ENCODE data around the gene SELENOW. TPM values are rescaled to one million over a fixed set of nuclear protein-coding genes. Genes with fewer than 3 reads are reported as not detected.

The SELENOW gene
- total and polyA plus RNA-seq, 2 of the 4 experiments (the other 2 are of a cell fraction): 61.3 to 217 TPM

GRCh38 chr19:47755065-47755761, 23.3 kb upstream of the SELENOW start:
- Histone ChIP-seq H3K27ac (ENCODE audit: insufficient read depth, low read length) (no peak overlapping the region), H3K9me1 (ENCODE audit: insufficient read depth, low read length) (no peaks in the 10 kb centered on the region), H2AFZ (replicated peaks; ENCODE audit: low read length, poor library complexity) (no peak overlapping the region), H3K9me3 (ENCODE audit: control insufficient read depth, insufficient read depth, low read length) (no peaks in the 10 kb centered on the region), H3K4me2 (ENCODE audit: low read depth, low read length) (no peak overlapping the region), H4K5ac (ENCODE audit: low read depth, low read length) (no peak overlapping the region), H4K20me1 (ENCODE audit: insufficient read depth, low read length) (peaks cover 12% of the 10 kb centered on the region), H4K8ac (ENCODE audit: low read depth in 2 of 2, low read length in 2 of 2) (no peak overlapping the region), H3K18ac (ENCODE audit: low read depth, low read length) (no peak overlapping the region), H3K27me3 (ENCODE audit: control insufficient read depth, insufficient read depth, low read length) (no peaks in the 10 kb centered on the region), H3K23ac (ENCODE audit: low read depth, low read length) (no peak overlapping the region), H2BK5ac (ENCODE audit: low read depth, low read length, poor library complexity, severe bottlenecking) (no peak overlapping the region), H3K4me3 (ENCODE audit: insufficient read depth, low read depth, low read length) (no peak overlapping the region), H3K4me1 (ENCODE audit: control insufficient read depth, insufficient read depth, low read length) (no peaks in the 10 kb centered on the region), H3K4ac (ENCODE audit: low read depth, low read length) (no peak overlapping the region), H4K91ac (ENCODE audit: insufficient read depth, low read depth, low read length) (no peak overlapping the region), H3K9ac (ENCODE audit: low read depth, low read length) (no peak overlapping the region), H3K56ac (ENCODE audit: extremely low read depth, insufficient read depth, low read length) (no peak overlapping the region), H2BK20ac (ENCODE audit: low read depth, low read length) (no peak overlapping the region), H3K79me1 (ENCODE audit: low read depth in 1 of 2, low read length in 2 of 2) (peaks cover 7 to 9% of the 10 kb centered on the region in 2 experiments; a peak in 2 of 4 replicates), H2BK15ac (ENCODE audit: low read depth, low read length) (no peak overlapping the region), H3K36me3 (ENCODE audit: control insufficient read depth, insufficient read depth, low read length) (peaks cover 79% of the 10 kb centered on the region), H3K14ac (replicated peaks; ENCODE audit: low read depth, low read length) (no peak overlapping the region), H2BK120ac (ENCODE audit: low read depth, low read length) (no peak overlapping the region), H2AK5ac (ENCODE audit: low read depth, low read length) (no peak overlapping the region), H2AK9ac (replicated peaks; ENCODE audit: low read depth, low read length, poor library complexity) (no peak overlapping the region)
- in situ Hi-C loops (cut with MboI; ENCODE audit: low sequenced_read_pairs) (no loop called here), intact Hi-C loops (cut with micrococcal nuclease) (no loop called here), dilution Hi-C loops (cut with HindIII; ENCODE audit: low sequenced_read_pairs, unreplicated experiment) (no loop called here)
- DNase-seq (no peak), ATAC-seq (ENCODE audit: low read depth) (no peak)
- POLR2A ChIA-PET (ENCODE audit: unreplicated experiment): no interaction called here
- 100% methylated on average over 4 of the region's 36 CpGs; no CpG with 5 or more reads in 1 of the 2 experiments for WGBS, 2 experiments (ENCODE audit: extremely low coverage in 2 of 2, insufficient read length in 1 of 2)
- CTCF ChIA-PET: no interaction called here
- no TSS peak for BruUV-seq (replicated peaks)
- TF ChIP-seq FOS (IDR thresholded peaks at IDR 0.05; ENCODE audit: low read depth, low read length) (no peak), RAD21 (IDR thresholded peaks at IDR 0.05; ENCODE audit: low read length) (no peak), CEBPB (IDR thresholded peaks at IDR 0.05; ENCODE audit: low read depth, low read length) (no peak), MXI1 (IDR thresholded peaks at IDR 0.05; ENCODE audit: borderline replicate concordance, low read depth, low read length) (no peak)
- TF ChIP-seq, protein P1, sequence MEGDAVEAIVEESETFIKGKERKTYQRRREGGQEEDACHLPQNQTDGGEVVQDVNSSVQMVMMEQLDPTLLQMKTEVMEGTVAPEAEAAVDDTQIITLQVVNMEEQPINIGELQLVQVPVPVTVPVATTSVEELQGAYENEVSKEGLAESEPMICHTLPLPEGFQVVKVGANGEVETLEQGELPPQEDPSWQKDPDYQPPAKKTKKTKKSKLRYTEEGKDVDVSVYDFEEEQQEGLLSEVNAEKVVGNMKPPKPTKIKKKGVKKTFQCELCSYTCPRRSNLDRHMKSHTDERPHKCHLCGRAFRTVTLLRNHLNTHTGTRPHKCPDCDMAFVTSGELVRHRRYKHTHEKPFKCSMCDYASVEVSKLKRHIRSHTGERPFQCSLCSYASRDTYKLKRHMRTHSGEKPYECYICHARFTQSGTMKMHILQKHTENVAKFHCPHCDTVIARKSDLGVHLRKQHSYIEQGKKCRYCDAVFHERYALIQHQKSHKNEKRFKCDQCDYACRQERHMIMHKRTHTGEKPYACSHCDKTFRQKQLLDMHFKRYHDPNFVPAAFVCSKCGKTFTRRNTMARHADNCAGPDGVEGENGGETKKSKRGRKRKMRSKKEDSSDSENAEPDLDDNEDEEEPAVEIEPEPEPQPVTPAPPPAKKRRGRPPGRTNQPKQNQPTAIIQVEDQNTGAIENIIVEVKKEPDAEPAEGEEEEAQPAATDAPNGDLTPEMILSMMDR (conservative IDR thresholded peaks at IDR 0.05; ENCODE audit: low read depth, low read length): no peak

Measured in IMR-90 (cell line).